CD4-positive, alpha-beta T cell (primary cell): ENCODE data around the gene FNBP1. TPM values are rescaled to one million over a fixed set of nuclear protein-coding genes. Genes with fewer than 3 reads are reported as not detected.
A peak's percentile ranks its signal among the peaks of the same experiment; 100 is the strongest.

Experiments
- ATAC-seq: fragments of 200-7000 bp; cut with Tn5 transposase; one replicate; pipeline ENCODE4 v1.10.0; 2022; ENCODE audit warnings: mild to moderate bottlenecking; ENCODE audit not compliant: poor library complexity
- CTCF ChIA-PET: fragments of 350-600 bp; sonication (Branson Sonifier 250); formaldehyde crosslinking; loops from one replicate; lab custom pipeline; 2021; ENCODE audit warnings: antibody characterized with exemption, inconsistent platforms; lab: Charles Lee
- POLR2A ChIA-PET: fragments of 350-600 bp; sonication (Branson Sonifier 250); formaldehyde crosslinking; loops from one replicate; lab custom pipeline; 2021; ENCODE audit warnings: antibody characterized with exemption, inconsistent platforms; lab: Charles Lee
- DNase-seq, 14 experiments: peaks; one replicate each; pipeline ENCODE4 v3.0.0-alpha.2; 2013 to 2020; ENCODE audit warnings: mixed read lengths in 2 of 14
- H3K27ac ChIP-seq, 2 donors: one replicate each; pipeline versions ENCODE4 v1.5.1 to v1.7.0; 2013; ENCODE audit warnings: low read length in 2 of 2, low read depth in 1 of 2, mild to moderate bottlenecking in 1 of 2
- H3K27me3 ChIP-seq, 2 experiments: 1 replicate in 1 of 2; 2 replicates in 1 of 2; pipeline versions ENCODE4 v1.6.1 to v1.7.0; 2013; ENCODE audit warnings: low read length in 2 of 2, control low read depth in 1 of 2, mild to moderate bottlenecking in 1 of 2, moderate library complexity in 1 of 2; ENCODE audit not compliant: insufficient read depth in 2 of 2, control insufficient read depth in 1 of 2
- H3K36me3 ChIP-seq: one replicate; pipeline ENCODE4 v1.6.1; 2013; ENCODE audit warnings: low read length, control low read depth; ENCODE audit not compliant: insufficient read depth
- H3K4me1 ChIP-seq: one replicate; pipeline ENCODE4 v1.6.1; 2013; ENCODE audit warnings: low read length, control low read depth; ENCODE audit not compliant: insufficient read depth
- H3K4me3 ChIP-seq: one replicate; pipeline ENCODE4 v1.5.1; 2013; ENCODE audit warnings: mild to moderate bottlenecking, low read length, moderate library complexity
- H3K9me3 ChIP-seq, 2 experiments: 1 replicate in 1 of 2; 2 replicates in 1 of 2; pipeline versions ENCODE4 v1.6.1 to v1.7.0; 2013; ENCODE audit warnings: low read length in 2 of 2, mild to moderate bottlenecking in 2 of 2, control low read depth in 1 of 2, moderate library complexity in 1 of 2; ENCODE audit not compliant: control insufficient read depth in 1 of 2, insufficient read depth in 1 of 2
- H3K27ac Mint-ChIP-seq: one replicate; pipeline ENCODE4 v1.8.0; 2020; ENCODE audit warnings: mixed read lengths
- H3K27me3 Mint-ChIP-seq: one replicate; pipeline ENCODE4 v1.8.0; 2021; ENCODE audit warnings: mixed read lengths
- H3K36me3 Mint-ChIP-seq: one replicate; pipeline ENCODE4 v1.8.0; 2021; ENCODE audit warnings: low read depth, mixed read lengths
- H3K4me1 Mint-ChIP-seq: one replicate; pipeline ENCODE4 v1.8.0; 2021; ENCODE audit warnings: low read depth, mixed read lengths
- H3K4me3 Mint-ChIP-seq: one replicate; pipeline ENCODE4 v1.8.0; 2020; ENCODE audit warnings: mild to moderate bottlenecking, mixed read lengths
- H3K9me3 Mint-ChIP-seq: one replicate; pipeline ENCODE4 v1.8.0; 2020; ENCODE audit warnings: mixed read lengths
- CTCF ChIP-seq: fragments of 200-600 bp; IDR thresholded peaks from one replicate; pipeline ENCODE4 v1.8.0; 2022; ENCODE audit warnings: antibody characterized with exemption, mild to moderate bottlenecking
- intact Hi-C, 2 experiments: fragments of 100-400 bp; cut with DNase I in 1 of 2; cut with micrococcal nuclease in 1 of 2; formaldehyde crosslinking; loops; one replicate each; pipeline versions ENCODE4 v1.15.1 to v1.9.0; 2023 to 2025; cut with DNase I, micrococcal nuclease
- total RNA-seq, 174 experiments: library from RNA in 2 of 174; stranded (reverse) in 2 of 174; gene quantifications; one replicate each; pipeline ENCODE4 v1.2.3 and lab custom pipeline; 2021 to 2026

Gene FNBP1
- total RNA-seq, 2 experiments from 2014 or later: 166 to 181 TPM

GRCh38 chr9:129865668-129866320 lies 177.2 kb downstream of the FNBP1 start:
- TF ChIP-seq CTCF: no peak
- Mint-ChIP-seq H3K4me3 (peak overlapping the region; percentile 63), H3K36me3 (peaks cover 62% of the 10 kb centered on the region), H3K9me3 (no peaks in the 10 kb centered on the region), H3K27ac (peak overlapping the region; percentile 86), H3K27me3 (no peaks in the 10 kb centered on the region), H3K4me1 (peaks cover 81% of the 10 kb centered on the region)
- POLR2A ChIA-PET: interaction anchor here (1.1 to 3.9 kb wide), 6 partner anchors 11 to 188 kb away, joined by 3 to 20 read pairs (median 8); partner anchors contain the start of genes C9orf78, GPR107 and USP20
- ATAC-seq (no peak), DNase-seq (peak in 1 of 14 experiments; percentile 25)
- Histone ChIP-seq H3K9me3 (no peaks in the 10 kb centered on the region), H3K27me3 (no peaks in the 10 kb centered on the region), H3K4me1 (peaks cover 100% of the 10 kb centered on the region), H3K36me3 (peaks cover 45% of the 10 kb centered on the region), H3K27ac (peak overlapping the region; percentile 93 to 96), H3K4me3 (no peak overlapping the region)
- CTCF ChIA-PET: interaction anchor here (2.2 kb wide), 1 partner anchor 20 kb away, joined by 10 read pairs; no protein-coding TSS in a partner anchor
- intact Hi-C loops: loop anchor here (2.0 to 5.0 kb wide), 4 partner anchors 19 to 43 kb away; partner anchors contain the start of gene TOR1A (in 1 of the 2)

GRCh38 chr9:129864991-129865647 lies 177.9 kb downstream of the FNBP1 start:
- Mint-ChIP-seq H3K27me3 (no peaks in the 10 kb centered on the region), H3K9me3 (no peaks in the 10 kb centered on the region), H3K4me3 (peak overlapping the region; percentile 44), H3K27ac (peak overlapping the region; percentile 86), H3K4me1 (peaks cover 78% of the 10 kb centered on the region), H3K36me3 (peaks cover 62% of the 10 kb centered on the region)
- Histone ChIP-seq H3K4me1 (peaks cover 100% of the 10 kb centered on the region), H3K9me3 (no peaks in the 10 kb centered on the region), H3K4me3 (no peak overlapping the region), H3K36me3 (peaks cover 46% of the 10 kb centered on the region), H3K27ac (peak overlapping the region; percentile 40 to 64), H3K27me3 (no peaks in the 10 kb centered on the region)
- ATAC-seq: no peak
- ChIA-PET POLR2A (interaction anchor here (0.8 to 3.9 kb wide), 7 partner anchors 10 to 188 kb away, joined by 3 to 20 read pairs (median 4); partner anchors contain the start of genes C9orf78, GPR107 and USP20), CTCF (interaction anchor here (2.2 kb wide), 1 partner anchor 21 kb away, joined by 10 read pairs; no protein-coding TSS in a partner anchor)
- no peak for TF ChIP-seq CTCF
- DNase-seq: peak in 1 of 14 experiments; percentile 23
- intact Hi-C loops: loop anchor here (2.0 to 5.0 kb wide), 3 partner anchors 20 to 43 kb away; partner anchors contain the start of gene TOR1A (in 1 of the 2)

- POLR2A ChIA-PET: interaction anchor here (0.6 to 1.9 kb wide), 7 partner anchors 22 to 179 kb away, joined by 3 to 15 read pairs (median 7); partner anchors contain the start of genes C9orf78 and USP20
- CTCF ChIA-PET: interaction anchor here (0.8 kb wide), 1 partner anchor 28 kb away, joined by 3 read pairs; the partner anchor contains the start of gene USP20
- Histone ChIP-seq H3K4me1 (peaks cover 97% of the 10 kb centered on the region), H3K27me3 (no peaks in the 10 kb centered on the region), H3K27ac (peak overlapping the region in 1 of 2 donors; percentile 55), H3K9me3 (no peaks in the 10 kb centered on the region), H3K36me3 (peaks cover 48% of the 10 kb centered on the region), H3K4me3 (no peak overlapping the region)
- peak; percentile 63 for ATAC-seq
- Mint-ChIP-seq H3K36me3 (peaks cover 63% of the 10 kb centered on the region), H3K27me3 (no peaks in the 10 kb centered on the region), H3K27ac (peak overlapping the region; percentile 86), H3K9me3 (no peaks in the 10 kb centered on the region), H3K4me1 (peaks cover 68% of the 10 kb centered on the region), H3K4me3 (peak overlapping the region; percentile 82)
- peak; percentile 39 to 83 (median 65) for DNase-seq
- no peak for TF ChIP-seq CTCF
- intact Hi-C loops: no loop called here
Observed at GRCh38 chr9:129863059-129863690, 179.8 kb downstream of the FNBP1 start.
